Measurements from ENCODE around the gene RAB11FIP4. TPM values are rescaled to one million over a fixed set of nuclear protein-coding genes. Genes with fewer than 3 reads are reported as not detected.
A peak's percentile ranks its signal among the peaks of the same experiment; 100 is the strongest.

The RAB11FIP4 gene
- total RNA-seq, 1 donor from 2014 or later, result 32.4 TPM

- peak; percentile 51 for TF ChIP-seq CTCF (conservative IDR thresholded peaks at IDR 0.05)
- no peaks in the 10 kb centered on the region for H3K27me3 Mint-ChIP-seq
- no peak overlapping the region for H3K4me3 Mint-ChIP-seq
- H3K27ac Mint-ChIP-seq, result no peak overlapping the region
- DNase-seq (ENCODE audit: extremely low spot score, unreplicated experiment), result no peak
- H3K4me1 Mint-ChIP-seq (ENCODE audit: unreplicated experiment), result peaks cover 7% of the 10 kb centered on the region
- H3K36me3 Mint-ChIP-seq, result peaks cover 6% of the 10 kb centered on the region
- H3K9me3 Mint-ChIP-seq, result no peaks in the 10 kb centered on the region
These were observed 126.0 kb downstream of the RAB11FIP4 start for GRCh38 chr17:31517524-31517923.

- Mint-ChIP-seq H3K36me3 (peaks cover 6% of the 10 kb centered on the region), H3K9me3 (no peaks in the 10 kb centered on the region), H3K4me3 (no peak overlapping the region), H3K27me3 (no peaks in the 10 kb centered on the region), H3K4me1 (ENCODE audit: unreplicated experiment) (peaks cover 7% of the 10 kb centered on the region), H3K27ac (no peak overlapping the region)
- TF ChIP-seq CTCF (conservative IDR thresholded peaks at IDR 0.05), result no peak
- no peak for DNase-seq (ENCODE audit: extremely low spot score, unreplicated experiment)
These were observed 127.0 kb downstream of the RAB11FIP4 start for GRCh38 chr17:31518478-31518877.

- no peaks in the 10 kb centered on the region for H3K9me3 Mint-ChIP-seq
- no peak overlapping the region for H3K4me3 Mint-ChIP-seq
- no peaks in the 10 kb centered on the region for H3K27me3 Mint-ChIP-seq
- DNase-seq (ENCODE audit: extremely low spot score, unreplicated experiment), result no peak
- H3K36me3 Mint-ChIP-seq, result peaks cover 6% of the 10 kb centered on the region
- no peak for TF ChIP-seq CTCF (conservative IDR thresholded peaks at IDR 0.05)
- no peak overlapping the region for H3K27ac Mint-ChIP-seq
- H3K4me1 Mint-ChIP-seq (ENCODE audit: unreplicated experiment), result no peaks in the 10 kb centered on the region
These were observed 130.3 kb downstream of the RAB11FIP4 start for GRCh38 chr17:31521632-31522283.

GRCh38 chr17:31522284-31522931 is 130.9 kb downstream of the RAB11FIP4 start:
- Mint-ChIP-seq H3K36me3 (peaks cover 6% of the 10 kb centered on the region), H3K4me1 (ENCODE audit: unreplicated experiment) (no peaks in the 10 kb centered on the region), H3K27me3 (no peaks in the 10 kb centered on the region), H3K4me3 (no peak overlapping the region), H3K27ac (no peak overlapping the region), H3K9me3 (no peaks in the 10 kb centered on the region)
- TF ChIP-seq CTCF (conservative IDR thresholded peaks at IDR 0.05), result no peak
- no peak for DNase-seq (ENCODE audit: extremely low spot score, unreplicated experiment)

- Mint-ChIP-seq H3K4me1 (ENCODE audit: unreplicated experiment) (no peaks in the 10 kb centered on the region), H3K4me3 (no peak overlapping the region), H3K27me3 (no peaks in the 10 kb centered on the region), H3K9me3 (no peaks in the 10 kb centered on the region), H3K36me3 (peaks cover 3% of the 10 kb centered on the region), H3K27ac (no peak overlapping the region)
- DNase-seq (ENCODE audit: extremely low spot score, unreplicated experiment), result no peak
- no peak for TF ChIP-seq CTCF (conservative IDR thresholded peaks at IDR 0.05)
These were observed 131.6 kb downstream of the RAB11FIP4 start for GRCh38 chr17:31522987-31523495.
